HG02763 (cell line): Measurements from ENCODE around the gene TRNT1.

Experiments used
- ATAC-seq: cut with Tn5 transposase; IDR thresholded peaks from one replicate; pipeline ENCODE4 v1.9.1; 2021; ENCODE audit warnings: mild to moderate bottlenecking, moderate library complexity; ENCODE audit not compliant: unreplicated experiment

Gene TRNT1

DNA sequence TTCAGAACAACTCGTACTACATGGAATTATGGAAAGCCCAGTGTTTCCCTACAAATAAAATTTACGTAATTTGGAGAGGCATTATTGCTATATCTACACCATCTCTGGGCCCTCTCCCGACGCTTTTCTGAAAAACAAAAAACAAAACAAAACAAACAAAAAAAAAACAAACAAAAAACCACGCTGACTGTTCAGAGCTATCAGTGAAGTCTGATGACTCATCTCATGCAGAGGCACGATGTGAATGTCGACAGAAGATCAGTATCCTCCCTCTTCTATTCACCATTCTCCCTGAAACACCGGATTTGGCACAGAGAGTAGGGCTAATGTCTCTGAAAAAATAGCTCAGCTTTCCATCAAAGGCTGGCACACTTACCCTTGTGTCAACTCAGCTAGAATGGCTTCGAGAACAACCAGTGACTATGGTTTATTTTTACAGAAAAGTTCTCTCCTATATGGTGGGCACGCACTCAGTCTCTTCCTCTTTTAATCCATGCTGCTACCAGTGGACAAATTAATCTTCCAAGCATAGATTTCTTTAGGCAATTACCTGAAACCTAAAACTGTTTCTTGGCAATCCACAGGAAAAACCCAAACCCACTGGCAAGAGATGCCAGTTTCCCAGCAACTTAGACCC is 51.2 kb downstream of the TRNT1 start:
- no peak for ATAC-seq

DNA sequence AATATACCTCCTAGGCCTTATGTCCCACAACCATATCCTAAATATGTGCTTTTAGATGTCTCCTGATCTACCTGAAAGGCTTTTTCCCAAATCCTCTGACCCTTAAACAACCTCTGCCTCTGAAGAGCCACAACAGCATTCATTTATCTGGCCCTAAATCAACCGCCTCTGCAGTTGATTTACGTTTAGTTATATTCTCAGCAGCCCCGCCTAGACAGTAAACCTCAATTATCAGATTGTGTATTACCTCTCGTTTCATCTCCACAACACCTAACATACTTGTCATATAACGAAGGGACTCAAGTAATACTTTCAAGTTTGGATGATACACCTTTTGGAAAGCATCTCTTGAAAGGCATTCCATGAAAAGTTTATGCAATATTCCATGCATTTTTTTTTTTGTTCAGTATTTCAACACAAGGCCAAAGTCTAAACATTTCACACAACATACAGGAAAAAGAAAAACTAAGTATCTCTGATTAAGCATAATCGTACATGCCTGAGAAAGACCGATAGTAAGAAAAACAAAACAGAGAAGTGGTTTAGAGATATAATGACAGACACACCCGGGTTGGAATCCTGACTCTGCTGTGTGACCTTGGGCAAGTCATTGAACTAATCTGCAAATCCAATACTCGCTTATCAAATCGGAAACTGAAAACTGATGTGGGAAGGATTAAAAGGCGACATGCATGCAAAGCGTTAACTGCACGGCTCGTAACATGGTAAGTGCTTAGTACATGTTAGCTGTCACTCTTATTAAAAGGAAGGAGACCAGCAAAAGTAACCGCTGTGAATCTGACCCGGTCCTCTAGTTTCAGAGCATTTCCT is 52.0 kb downstream of the TRNT1 start:
- ATAC-seq = no peak

DNA sequence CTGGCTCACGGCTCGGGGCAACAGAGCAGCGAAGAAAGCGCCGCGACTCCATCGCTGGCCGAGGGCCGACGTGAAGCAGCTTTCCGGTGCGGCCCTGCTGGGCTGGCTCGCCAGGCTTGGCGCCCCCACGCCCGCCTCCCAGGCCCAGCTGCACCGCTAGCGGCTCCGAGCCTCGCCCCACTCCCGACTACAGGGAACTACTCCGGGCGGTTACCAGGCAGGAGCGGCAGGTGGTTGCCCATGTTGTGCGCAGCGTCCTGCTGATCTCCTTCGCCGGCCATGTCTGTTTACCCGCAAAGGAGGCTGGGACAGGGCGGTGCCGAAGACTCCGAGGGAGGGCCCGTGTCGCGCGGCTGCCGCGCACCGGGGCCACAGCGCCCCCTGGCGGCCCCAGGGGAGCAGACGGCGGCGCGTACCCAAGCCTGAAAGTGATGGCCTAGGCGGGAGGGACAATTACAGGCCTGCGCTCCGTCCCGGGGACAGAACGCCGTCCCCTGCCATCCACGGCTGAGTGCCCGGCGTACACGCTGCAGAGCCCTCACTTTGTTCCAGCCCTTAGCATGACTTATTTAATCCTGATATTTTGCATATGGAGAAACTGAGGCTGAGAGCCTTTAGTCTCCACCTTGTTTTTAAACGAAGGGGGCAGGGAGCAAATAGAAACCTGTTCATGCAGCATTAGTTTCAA is 52.8 kb downstream of the TRNT1 start, which contains the start of gene CRBN:
TSS of gene CRBN (minus strand) at position 285 of the 688 bp plus-strand sequence. CDS start at position 281, 4 bp downstream.
- peak; percentile 99 for ATAC-seq

DNA sequence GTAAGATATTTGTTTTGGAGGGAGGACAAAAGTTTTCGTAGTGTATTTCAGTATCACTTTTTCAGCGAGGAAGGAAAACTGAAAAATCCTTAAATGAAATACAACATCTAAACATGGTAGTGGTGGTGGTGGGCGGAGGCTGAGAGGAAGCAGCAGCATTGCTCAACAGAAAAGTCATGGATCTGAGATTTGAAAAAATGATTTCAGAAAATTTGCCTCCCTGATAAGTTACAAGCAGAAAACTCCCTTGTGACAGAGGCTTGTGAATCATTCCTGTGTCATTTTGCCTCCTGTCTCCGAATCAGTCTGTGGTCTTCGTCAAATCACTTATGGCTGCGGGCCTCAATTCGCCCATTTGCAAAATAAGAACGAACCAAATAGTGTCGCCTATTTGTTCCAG is 53.7 kb downstream of the TRNT1 start:
- no peak for ATAC-seq

DNA sequence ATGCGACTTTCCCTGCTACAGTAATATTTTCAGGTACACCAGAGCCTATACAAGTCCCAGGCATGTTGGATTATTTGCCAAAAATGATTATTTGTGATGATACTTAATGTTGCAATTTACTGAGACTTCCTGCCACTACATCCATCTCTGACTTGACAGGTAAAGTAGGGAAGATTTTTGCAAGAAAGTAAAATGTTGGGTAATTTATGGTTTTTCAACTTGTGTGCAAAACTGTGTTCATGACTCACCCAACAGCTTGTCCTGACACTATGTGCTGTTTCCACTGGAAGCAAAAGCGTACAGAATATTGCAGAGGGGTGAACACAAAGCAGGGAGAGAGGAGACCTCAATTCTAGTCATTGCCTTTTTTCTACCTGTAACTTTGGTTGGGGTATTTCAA is 58.1 kb downstream of the TRNT1 start:
- ATAC-seq = no peak

DNA sequence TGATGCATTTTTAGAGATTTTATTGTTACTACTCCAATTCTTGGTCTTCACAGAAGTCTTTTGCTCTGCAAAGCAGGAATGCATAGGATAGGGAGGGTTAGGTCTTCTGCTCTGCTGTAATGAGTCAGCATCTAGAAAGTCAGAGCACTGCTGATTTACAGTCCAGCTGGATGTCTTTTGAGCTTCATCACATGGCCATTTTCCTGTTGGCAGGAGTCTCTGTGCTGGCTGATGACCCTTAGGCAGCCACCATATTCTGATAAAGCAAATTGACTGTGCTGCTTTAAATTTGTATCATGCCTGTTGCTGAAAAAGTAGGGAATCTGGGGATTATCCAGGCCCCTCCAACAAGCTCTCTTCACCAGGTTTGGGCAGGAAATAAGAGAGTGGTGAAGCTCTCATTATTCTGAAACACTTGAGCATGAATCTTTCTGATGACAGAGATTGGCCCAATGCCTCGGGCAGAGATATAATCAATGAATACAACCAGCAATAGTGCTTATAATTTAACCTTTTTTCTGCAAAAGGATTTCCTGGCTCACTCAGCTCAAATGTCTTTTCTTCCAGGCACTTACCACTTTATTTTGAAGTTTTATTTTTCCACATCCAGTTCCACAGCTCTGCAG is 62.5 kb downstream of the TRNT1 start:
- ATAC-seq = no peak

DNA sequence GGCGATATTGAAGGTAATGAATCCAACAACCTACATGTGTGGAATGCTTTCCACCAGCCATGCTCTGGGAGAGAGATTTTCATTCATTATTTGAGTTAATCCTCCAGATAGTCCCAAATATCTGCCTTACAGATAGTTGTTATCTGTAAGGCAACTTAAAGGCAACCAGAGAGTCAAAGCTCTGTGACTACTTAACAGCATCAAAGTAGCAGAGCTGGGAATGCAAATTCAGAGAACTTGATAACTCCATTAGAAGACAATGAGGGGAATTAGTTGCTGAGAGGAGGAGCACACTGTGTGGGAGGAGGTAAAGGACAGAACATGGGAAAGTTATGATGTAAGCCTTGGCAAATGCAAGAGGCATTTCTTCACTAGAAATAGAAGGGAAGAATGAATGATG is 63.2 kb downstream of the TRNT1 start:
- no peak for ATAC-seq

DNA sequence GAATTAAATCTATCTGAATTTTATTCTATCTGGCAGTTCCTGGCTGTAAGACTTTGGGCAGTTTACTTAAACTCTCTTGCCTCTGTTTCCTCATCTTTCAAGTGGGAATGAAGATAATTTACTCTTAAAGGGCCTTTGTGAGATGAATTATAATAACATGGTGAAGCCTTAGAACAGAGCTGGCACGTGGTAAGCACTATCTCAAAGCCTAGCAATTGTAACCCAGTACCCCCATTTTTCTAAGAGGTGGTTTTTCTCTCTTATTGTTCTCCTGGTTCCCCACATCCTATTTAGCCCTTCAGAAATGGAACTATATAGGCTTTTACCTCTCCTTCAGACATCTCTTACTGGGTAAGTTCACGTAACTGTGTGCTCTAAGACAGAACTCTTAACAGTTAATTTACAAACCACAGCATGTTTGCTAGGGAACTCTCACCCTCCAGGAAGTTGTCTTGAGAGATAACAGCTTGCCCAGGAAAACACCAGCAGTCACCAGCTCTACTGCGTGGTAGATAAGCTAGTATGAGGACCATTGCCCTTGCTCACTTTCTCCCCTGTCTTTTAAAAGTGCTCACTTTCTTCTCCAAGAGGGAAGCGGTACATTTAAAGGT is 65.0 kb downstream of the TRNT1 start:
- no peak for ATAC-seq

DNA sequence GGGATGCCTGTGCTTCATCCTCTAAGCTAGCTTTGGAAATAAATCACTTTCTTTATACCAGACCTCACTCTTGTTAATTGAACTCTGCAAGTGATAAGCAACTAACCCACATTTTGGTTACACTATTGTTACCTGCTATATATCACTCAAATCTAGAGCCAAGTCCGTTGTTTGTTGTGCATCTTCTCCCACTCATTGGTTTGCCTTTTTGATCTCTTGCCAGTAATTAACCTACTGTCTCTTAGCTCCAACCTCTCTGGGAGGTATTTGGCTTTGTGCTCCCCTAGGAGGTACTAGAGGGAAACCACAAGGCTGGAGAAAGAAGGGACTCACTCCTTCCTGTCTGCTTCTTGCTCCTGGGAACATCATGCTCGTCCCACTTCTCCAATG is 65.5 kb downstream of the TRNT1 start:
- ATAC-seq = no peak

DNA sequence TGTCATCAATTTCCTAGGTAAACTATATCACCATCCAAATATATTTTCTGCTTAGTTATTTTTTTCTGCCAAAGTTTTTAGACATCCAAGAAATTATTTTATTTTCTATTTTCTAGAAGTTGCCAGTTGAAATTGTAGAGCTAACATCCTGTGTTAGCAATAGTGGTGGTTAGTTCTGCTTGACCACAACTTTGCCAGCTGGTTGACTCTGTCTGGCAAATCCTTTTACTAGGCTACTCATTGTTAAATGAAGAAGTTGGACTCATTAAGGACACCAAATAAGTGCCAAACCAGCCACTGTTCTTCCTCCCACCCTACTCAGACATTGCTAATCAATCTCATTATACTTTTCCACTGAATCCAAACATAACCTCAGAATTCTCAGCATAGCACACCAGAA is 68.1 kb downstream of the TRNT1 start:
- no peak for ATAC-seq

DNA sequence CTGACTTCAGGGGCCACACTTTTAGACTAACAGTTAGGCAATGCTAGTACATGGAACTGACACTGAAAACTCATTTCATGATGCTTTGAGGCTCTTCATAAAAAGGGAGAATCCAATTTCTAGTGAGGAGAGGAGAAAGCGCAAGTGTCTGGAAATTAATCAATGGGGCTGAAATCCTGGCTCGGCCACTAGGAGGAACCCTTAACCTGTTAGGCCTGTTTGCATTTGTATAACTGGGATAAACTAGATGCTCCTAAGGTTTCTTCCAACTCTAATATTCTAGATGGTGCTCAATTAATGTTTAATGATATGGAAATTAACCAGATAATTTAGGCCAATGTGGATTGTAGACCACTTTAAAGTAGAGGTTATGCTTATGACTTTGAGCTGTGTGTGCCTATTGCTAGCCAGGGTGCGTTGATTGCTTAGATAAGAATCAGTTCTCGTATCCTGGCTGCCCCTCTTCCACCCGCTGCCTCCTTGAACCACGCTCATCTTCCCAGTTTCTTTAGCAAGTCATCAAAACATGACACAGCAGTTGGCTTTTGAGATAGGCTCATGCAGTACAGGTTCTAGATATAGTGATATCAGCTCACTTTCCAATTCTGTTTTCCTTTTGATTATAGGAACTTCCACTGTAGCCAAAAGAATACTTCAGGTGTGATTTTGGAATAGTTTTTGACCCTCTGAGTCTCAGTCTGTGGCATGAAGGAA is 69.6 kb downstream of the TRNT1 start:
- no peak for ATAC-seq
